PC-3 (cell line): ENCODE data around the gene SLK. TPM values are rescaled to one million over a fixed set of nuclear protein-coding genes. Genes with fewer than 3 reads are reported as not detected.

Experiments used
- ATAC-seq: fragments of 200-7000 bp; cut with Tn5 transposase; 2 replicates; pipeline ENCODE4 v1.9.1; 2020; ENCODE audit warnings: mild to moderate bottlenecking, moderate library complexity
- BruUV-seq: library from RNA; stranded (reverse); fragments of 400-500 nt; replicated peaks from 2 replicates; lab custom pipeline; 2021; lab: Mats Ljungman, UMichigan
- CTCF ChIA-PET: fragments of 300-600 bp; sonication (Branson Sonifier 250); formaldehyde crosslinking; loops from one replicate; lab custom pipeline; 2022; ENCODE audit warnings: antibody characterized with exemption; lab: Charles Lee
- POLR2A ChIA-PET: fragments of 300-600 bp; sonication (Branson Sonifier 250); formaldehyde crosslinking; loops from one replicate; lab custom pipeline; 2022; ENCODE audit warnings: antibody characterized with exemption; ENCODE audit not compliant: unreplicated experiment; lab: Charles Lee
- DNase-seq: peaks from one replicate; pipeline ENCODE4 v3.0.0-alpha.2; 2015
- H2AFZ ChIP-seq: fragments of 300-600 bp; sonication (generic); 2 replicates; pipeline ENCODE4 v1.6.0; 2016; ENCODE audit warnings: antibody characterized with exemption, low read length
- H3F3A ChIP-seq: fragments of 300-600 bp; sonication (generic); one replicate; pipeline ENCODE4 v1.6.0; 2017; ENCODE audit warnings: antibody characterized with exemption, low read length, control low read depth, mild to moderate bottlenecking; ENCODE audit not compliant: unreplicated experiment
- H3K27ac ChIP-seq: fragments of 300-600 bp; sonication (generic); 2 replicates; pipeline ENCODE4 v1.5.1; 2016; ENCODE audit warnings: mild to moderate bottlenecking, low read length
- H3K27me3 ChIP-seq: fragments of 300-600 bp; sonication (generic); 2 replicates; pipeline ENCODE4 v1.6.1; 2016; ENCODE audit warnings: low read length, mixed read lengths
- H3K36me3 ChIP-seq: fragments of 300-600 bp; sonication (generic); 2 replicates; pipeline ENCODE4 v1.6.1; 2016; ENCODE audit warnings: low read depth, mixed run types, low read length, mixed read lengths
- H3K4me1 ChIP-seq: fragments of 300-600 bp; sonication (generic); 2 replicates; pipeline ENCODE4 v1.5.1; 2016; ENCODE audit warnings: low read length; ENCODE audit not compliant: insufficient read depth
- H3K4me2 ChIP-seq: fragments of 300-600 bp; sonication (generic); 2 replicates; pipeline ENCODE4 v1.6.0; 2016; ENCODE audit warnings: low read length
- H3K4me3 ChIP-seq: fragments of 300-600 bp; sonication (generic); 2 replicates; pipeline ENCODE4 v1.5.1; 2016; ENCODE audit warnings: mild to moderate bottlenecking, low read length, mixed read lengths
- H3K79me2 ChIP-seq: fragments of 300-600 bp; sonication (generic); 2 replicates; pipeline ENCODE4 v1.6.1; 2017; ENCODE audit warnings: low read length, mixed read lengths
- H3K9ac ChIP-seq: fragments of 300-600 bp; sonication (generic); 2 replicates; pipeline ENCODE4 v1.6.0; 2016; ENCODE audit warnings: mild to moderate bottlenecking, low read length
- H3K9me2 ChIP-seq: fragments of 300-600 bp; sonication (generic); replicated peaks from 2 replicates; pipeline ENCODE4 v1.6.1; 2016; ENCODE audit warnings: mixed run types, low read length, mixed read lengths
- H3K9me3 ChIP-seq: fragments of 300-600 bp; sonication (generic); 2 replicates; pipeline ENCODE4 v1.6.1; 2016; ENCODE audit warnings: low read length, mixed read lengths
- H4K20me1 ChIP-seq: fragments of 300-600 bp; sonication (generic); 2 replicates; pipeline ENCODE4 v1.6.1; 2016; ENCODE audit warnings: low read length, mixed read lengths
- EZH2 ChIP-seq: fragments of 300-600 bp; sonication (generic); IDR thresholded peaks from one replicate; pipeline ENCODE4 v1.6.1; 2017; ENCODE audit warnings: antibody characterized with exemption, mild to moderate bottlenecking, low read length; ENCODE audit not compliant: unreplicated experiment
- EZH2phosphoT487 ChIP-seq: fragments of 300-600 bp; sonication (generic); IDR thresholded peaks from 2 replicates; pipeline ENCODE4 v1.6.1; 2018; ENCODE audit warnings: mild to moderate bottlenecking, antibody characterized with exemption, low read length, borderline replicate concordance
- intact Hi-C: fragments of 100-400 bp; cut with micrococcal nuclease; formaldehyde crosslinking; loops from 2 replicates; pipeline ENCODE4 v1.9.0; 2023
- total RNA-seq: library from RNA; depleted of rRNA; stranded (reverse); fragments of >200 nt; gene quantifications from 2 replicates; pipeline ENCODE4 v1.2.3, GENCODE V29; 2014
- TF ChIP-seq, protein P1 (sequence below): fragments of 300-600 bp; sonication (generic); conservative IDR thresholded peaks from 2 replicates; pipeline ENCODE4 v1.5.1; 2017; ENCODE audit warnings: antibody characterized with exemption, low read depth, mild to moderate bottlenecking, low read length

The SLK gene
- total RNA-seq, 1 experiment from 2014 or later = 20.2 TPM

DNA sequence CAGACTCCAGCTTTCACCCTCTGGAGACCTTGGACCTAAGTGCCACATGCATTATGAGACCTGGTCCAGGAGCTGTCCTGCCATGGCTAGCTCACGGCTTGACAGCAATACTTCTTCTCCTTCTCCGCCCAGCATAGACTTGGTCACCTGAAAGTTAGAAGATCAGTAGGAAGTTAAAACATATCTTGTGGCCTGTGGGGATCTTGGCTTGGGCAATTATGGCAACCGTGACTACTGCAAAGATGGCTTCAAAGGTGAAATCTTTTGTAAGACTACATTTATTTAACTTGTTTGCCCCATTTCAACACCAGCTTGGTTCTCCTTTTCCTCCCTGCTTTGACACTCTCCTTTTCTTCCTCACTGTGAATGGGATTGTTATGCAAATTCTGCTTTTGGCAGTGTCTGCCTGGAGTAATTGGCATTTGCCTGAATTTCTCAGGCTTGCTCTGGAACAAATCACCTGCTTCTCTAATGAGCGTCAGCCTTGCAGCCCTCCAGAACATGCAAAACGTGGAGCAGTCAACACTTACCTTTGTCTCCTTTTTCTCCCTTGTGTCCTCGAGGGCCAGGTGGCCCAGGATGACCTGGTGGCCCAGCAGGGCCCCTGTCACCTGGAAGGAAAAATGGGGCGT lies 65.3 kb downstream of the SLK start:
- H3K9ac ChIP-seq = no peak overlapping the region
- ATAC-seq = no peak
- H3K4me3 ChIP-seq = no peak overlapping the region
- H3K27me3 ChIP-seq = no peaks in the 10 kb centered on the region
- H3F3A ChIP-seq = no peaks in the 10 kb centered on the region
- TF ChIP-seq EZH2phosphoT487 = no peak
- no peak for TF ChIP-seq EZH2
- TF ChIP-seq, protein P1, sequence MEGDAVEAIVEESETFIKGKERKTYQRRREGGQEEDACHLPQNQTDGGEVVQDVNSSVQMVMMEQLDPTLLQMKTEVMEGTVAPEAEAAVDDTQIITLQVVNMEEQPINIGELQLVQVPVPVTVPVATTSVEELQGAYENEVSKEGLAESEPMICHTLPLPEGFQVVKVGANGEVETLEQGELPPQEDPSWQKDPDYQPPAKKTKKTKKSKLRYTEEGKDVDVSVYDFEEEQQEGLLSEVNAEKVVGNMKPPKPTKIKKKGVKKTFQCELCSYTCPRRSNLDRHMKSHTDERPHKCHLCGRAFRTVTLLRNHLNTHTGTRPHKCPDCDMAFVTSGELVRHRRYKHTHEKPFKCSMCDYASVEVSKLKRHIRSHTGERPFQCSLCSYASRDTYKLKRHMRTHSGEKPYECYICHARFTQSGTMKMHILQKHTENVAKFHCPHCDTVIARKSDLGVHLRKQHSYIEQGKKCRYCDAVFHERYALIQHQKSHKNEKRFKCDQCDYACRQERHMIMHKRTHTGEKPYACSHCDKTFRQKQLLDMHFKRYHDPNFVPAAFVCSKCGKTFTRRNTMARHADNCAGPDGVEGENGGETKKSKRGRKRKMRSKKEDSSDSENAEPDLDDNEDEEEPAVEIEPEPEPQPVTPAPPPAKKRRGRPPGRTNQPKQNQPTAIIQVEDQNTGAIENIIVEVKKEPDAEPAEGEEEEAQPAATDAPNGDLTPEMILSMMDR = no peak
- H3K79me2 ChIP-seq = no peaks in the 10 kb centered on the region
- no peaks in the 10 kb centered on the region for H3K9me3 ChIP-seq
- H4K20me1 ChIP-seq = no peaks in the 10 kb centered on the region
- BruUV-seq = no TSS peak
- ChIA-PET POLR2A (no interaction called here), CTCF (no interaction called here)
- no peaks in the 10 kb centered on the region for H3K9me2 ChIP-seq
- no peak for DNase-seq
- H2AFZ ChIP-seq = no peak overlapping the region
- H3K27ac ChIP-seq = no peak overlapping the region
- intact Hi-C loops = no loop called here
- H3K4me1 ChIP-seq = no peaks in the 10 kb centered on the region
- H3K4me2 ChIP-seq = no peak overlapping the region
- no peaks in the 10 kb centered on the region for H3K36me3 ChIP-seq

DNA sequence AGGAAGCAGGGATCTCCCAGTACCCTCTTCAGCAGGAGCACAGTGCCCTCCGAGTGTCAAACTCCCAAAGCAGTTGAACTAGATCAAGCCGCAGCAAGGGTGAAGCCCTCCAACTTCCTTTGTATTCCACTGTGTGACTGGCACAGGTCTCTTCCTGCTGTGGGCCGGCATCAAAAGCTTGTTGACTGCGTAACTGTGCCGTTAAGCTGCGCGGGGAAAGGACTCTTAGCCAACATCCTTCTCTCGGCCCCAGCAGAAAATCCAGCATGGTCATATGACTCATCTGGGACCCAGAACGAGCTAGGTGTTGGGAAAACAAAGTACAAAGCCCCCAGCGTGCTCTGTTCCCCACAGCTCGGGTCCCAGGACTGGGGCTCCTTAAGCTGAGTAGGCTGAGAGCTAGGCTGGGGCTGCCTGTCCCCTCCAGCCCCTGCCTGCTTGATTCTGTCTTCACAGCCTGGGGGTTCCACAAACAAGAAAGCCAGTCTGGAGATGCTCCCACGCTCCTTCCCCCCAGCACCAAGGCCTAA lies 66.5 kb downstream of the SLK start:
- H3K4me3 ChIP-seq = no peak overlapping the region
- DNase-seq = no peak
- no peaks in the 10 kb centered on the region for H3K27me3 ChIP-seq
- no peak overlapping the region for H3K27ac ChIP-seq
- CTCF ChIA-PET = interaction anchor here (0.5 kb wide), 1 partner anchor 12 kb away, joined by 4 read pairs; no protein-coding TSS in a partner anchor
- H3K36me3 ChIP-seq = no peaks in the 10 kb centered on the region
- H3K9ac ChIP-seq = no peak overlapping the region
- H2AFZ ChIP-seq = no peak overlapping the region
- no peaks in the 10 kb centered on the region for H4K20me1 ChIP-seq
- no peaks in the 10 kb centered on the region for H3K9me2 ChIP-seq
- no peaks in the 10 kb centered on the region for H3F3A ChIP-seq
- no TSS peak for BruUV-seq
- no peaks in the 10 kb centered on the region for H3K79me2 ChIP-seq
- TF ChIP-seq EZH2 (no peak), EZH2phosphoT487 (no peak)
- TF ChIP-seq, protein P1 = no peak
- H3K4me2 ChIP-seq = no peak overlapping the region
- intact Hi-C loops = no loop called here
- POLR2A ChIA-PET = no interaction called here
- H3K4me1 ChIP-seq = no peaks in the 10 kb centered on the region
- no peaks in the 10 kb centered on the region for H3K9me3 ChIP-seq
- no peak for ATAC-seq

DNA sequence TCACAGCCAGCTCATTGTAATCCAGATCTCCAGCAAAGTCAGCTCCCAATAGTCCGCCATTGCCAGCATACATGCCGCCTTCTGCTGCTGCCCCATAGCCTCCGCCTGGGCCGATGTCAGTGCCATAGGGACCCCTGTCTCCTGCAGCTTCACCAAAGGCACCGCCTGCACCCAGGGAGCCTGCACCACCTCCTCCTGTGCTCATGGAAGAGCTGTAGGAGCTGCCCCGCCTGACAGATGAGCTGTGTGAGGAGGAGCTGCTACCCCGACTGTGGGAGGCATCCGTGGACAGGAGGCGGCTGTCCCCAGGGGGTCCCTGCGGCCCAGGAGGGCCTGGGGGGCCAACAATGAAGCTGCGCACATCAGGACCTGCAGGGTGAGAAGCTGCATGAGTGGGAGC lies 67.0 kb downstream of the SLK start:
- no peak overlapping the region for H3K9ac ChIP-seq
- no peak overlapping the region for H3K27ac ChIP-seq
- no peaks in the 10 kb centered on the region for H3K36me3 ChIP-seq
- H3F3A ChIP-seq = no peaks in the 10 kb centered on the region
- no peaks in the 10 kb centered on the region for H4K20me1 ChIP-seq
- DNase-seq (no peak), ATAC-seq (no peak)
- ChIA-PET POLR2A (no interaction called here), CTCF (no interaction called here)
- H3K4me2 ChIP-seq = no peak overlapping the region
- intact Hi-C loops = no loop called here
- no peaks in the 10 kb centered on the region for H3K9me2 ChIP-seq
- TF ChIP-seq, protein P1 = no peak
- TF ChIP-seq EZH2phosphoT487 = no peak
- TF ChIP-seq EZH2 = no peak
- H3K79me2 ChIP-seq = no peaks in the 10 kb centered on the region
- H2AFZ ChIP-seq = no peak overlapping the region
- no peaks in the 10 kb centered on the region for H3K4me1 ChIP-seq
- no TSS peak for BruUV-seq
- no peaks in the 10 kb centered on the region for H3K9me3 ChIP-seq
- no peaks in the 10 kb centered on the region for H3K27me3 ChIP-seq
- H3K4me3 ChIP-seq = no peak overlapping the region
